Caco-2 (cell line): Measurements from ENCODE around the gene PRR12. TPM values are rescaled to one million over a fixed set of nuclear protein-coding genes. Genes with fewer than 3 reads are reported as not detected.
A peak's percentile ranks its signal among the peaks of the same experiment; 100 is the strongest.

ENCODE experiments used
- BruUV-seq: library from RNA; stranded (reverse); fragments of 400-500 nt; replicated peaks from 2 replicates; lab custom pipeline; 2021; lab: Mats Ljungman, UMichigan
- CTCF ChIA-PET: fragments of 300-600 bp; sonication (Branson Sonifier 250); formaldehyde crosslinking; loops from one replicate; lab custom pipeline; 2022; ENCODE audit warnings: antibody characterized with exemption; lab: Charles Lee
- POLR2A ChIA-PET: fragments of 300-600 bp; sonication (Branson Sonifier 250); formaldehyde crosslinking; loops from one replicate; lab custom pipeline; 2022; ENCODE audit warnings: antibody characterized with exemption; lab: Charles Lee
- DNase-seq, 2 experiments: peaks; one replicate each; pipeline versions ENCODE4 v3.0.0 to v3.0.0-alpha.2; 2020 to 2022
- H3K27me3 ChIP-seq: replicated peaks from 2 replicates; pipeline ENCODE4 v1.6.0; 2011; ENCODE audit warnings: low read length; ENCODE audit not compliant: control insufficient read depth, insufficient read depth
- H3K36me3 ChIP-seq: 2 replicates; pipeline ENCODE4 v1.5.1; 2011; ENCODE audit warnings: low read length; ENCODE audit not compliant: control insufficient read depth, insufficient read depth
- H3K4me1 ChIP-seq: fragments of 250-450 bp; sonication (Bioruptor Pico); 2 replicates; pipeline ENCODE4 v1.5.1; 2020; ENCODE audit warnings: mild to moderate bottlenecking
- H3K4me3 ChIP-seq: 2 replicates; pipeline ENCODE4 v1.5.1; 2011; ENCODE audit warnings: low read depth, mild to moderate bottlenecking, control low read depth, low read length
- H3K9me3 ChIP-seq: fragments of 250-450 bp; sonication (Bioruptor Pico); 2 replicates; pipeline ENCODE4 v1.5.1; 2020; ENCODE audit warnings: mild to moderate bottlenecking, moderate library complexity
- H3K27ac Mint-ChIP-seq: one replicate; pipeline ENCODE4 v1.8.0; 2022; ENCODE audit warnings: mixed read lengths; ENCODE audit not compliant: unreplicated experiment
- H3K27me3 Mint-ChIP-seq: one replicate; pipeline ENCODE4 v1.8.0; 2022; ENCODE audit warnings: mixed read lengths; ENCODE audit not compliant: insufficient read depth, unreplicated experiment
- H3K36me3 Mint-ChIP-seq: one replicate; pipeline ENCODE4 v1.8.0; 2022; ENCODE audit warnings: mild to moderate bottlenecking, mixed read lengths; ENCODE audit not compliant: insufficient read depth, unreplicated experiment
- H3K4me1 Mint-ChIP-seq: one replicate; pipeline ENCODE4 v1.8.0; 2022; ENCODE audit warnings: low read depth, mixed read lengths; ENCODE audit not compliant: unreplicated experiment
- H3K4me3 Mint-ChIP-seq: one replicate; pipeline ENCODE4 v1.8.0; 2022; ENCODE audit warnings: mild to moderate bottlenecking, moderate library complexity, mixed read lengths; ENCODE audit not compliant: unreplicated experiment
- H3K9me3 Mint-ChIP-seq: one replicate; pipeline ENCODE4 v1.8.0; 2022; ENCODE audit warnings: mixed read lengths; ENCODE audit not compliant: unreplicated experiment
- CTCF ChIP-seq, 2 experiments: fragments of 200-600 bp in 1 of 2; IDR thresholded peaks; 1 replicate in 1 of 2; 2 replicates in 1 of 2; pipeline versions ENCODE4 v1.5.1 to v1.8.0; 2011 to 2022; ENCODE audit warnings: antibody characterized with exemption in 1 of 2, control low read depth in 1 of 2, inconsistent platforms in 1 of 2, low read depth in 1 of 2, low read length in 1 of 2, mild to moderate bottlenecking in 1 of 2, moderate library complexity in 1 of 2; ENCODE audit not compliant: insufficient read depth in 1 of 2, severe bottlenecking in 1 of 2, unreplicated experiment in 1 of 2
- intact Hi-C: fragments of 100-400 bp; cut with micrococcal nuclease; formaldehyde crosslinking; loops from one replicate; pipeline ENCODE4 v1.10.0; 2022; ENCODE audit not compliant: unreplicated experiment
- total RNA-seq: library from RNA; stranded (reverse); gene quantifications from 2 replicates; pipeline ENCODE4 v1.2.3, GENCODE V29; 2022

The PRR12 gene
- total RNA-seq, 1 experiment from 2014 or later = 38.8 TPM

- intact Hi-C loops = no loop called here
- H3K27me3 ChIP-seq = no peaks in the 10 kb centered on the region
- Mint-ChIP-seq H3K27me3 (no peaks in the 10 kb centered on the region), H3K9me3 (no peaks in the 10 kb centered on the region), H3K36me3 (peaks cover 83% of the 10 kb centered on the region), H3K27ac (no peak overlapping the region), H3K4me3 (no peak overlapping the region), H3K4me1 (no peaks in the 10 kb centered on the region)
- no peak for TF ChIP-seq CTCF (IDR thresholded peaks at IDR 0.05; ENCODE audit: insufficient read depth in 1 of 2, low read depth in 1 of 2, low read length in 1 of 2, severe bottlenecking in 1 of 2, unreplicated experiment in 1 of 2)
- POLR2A ChIA-PET = interaction anchor here (1.1 kb wide), 1 partner anchor 11 kb away, joined by 4 read pairs; the partner anchor contains the start of gene SCAF1
- H3K4me3 ChIP-seq = no peak overlapping the region
- BruUV-seq = no TSS peak
- CTCF ChIA-PET = no interaction called here
- H3K4me1 ChIP-seq = no peaks in the 10 kb centered on the region
- peaks cover 8% of the 10 kb centered on the region; the same call in 1 of the 2 replicates for H3K36me3 ChIP-seq
- H3K9me3 ChIP-seq = no peaks in the 10 kb centered on the region
- no peak for DNase-seq
Observed at GRCh38 chr19:49653466-49653806, 62.5 kb downstream of the PRR12 start.

DNA sequence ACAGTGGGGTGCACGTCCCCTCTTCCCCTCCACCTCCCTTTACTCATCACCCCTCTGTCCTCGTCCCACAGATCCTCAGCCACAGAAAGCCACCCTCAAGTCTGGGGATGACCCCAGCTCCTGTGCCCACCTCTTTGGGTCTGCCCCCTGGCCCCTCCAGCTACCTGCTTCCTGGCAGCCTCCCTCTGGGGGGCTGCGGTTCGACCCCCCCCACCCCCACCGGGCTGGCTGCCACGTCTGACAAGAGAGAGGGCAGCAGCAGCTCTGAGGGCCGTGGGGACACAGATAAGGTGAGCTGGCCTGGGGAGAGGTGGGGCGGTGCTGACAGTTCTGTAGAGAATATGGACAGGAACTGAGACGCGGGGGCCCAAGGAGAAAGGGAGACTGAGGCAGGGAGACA, 63.6 kb downstream of the PRR12 start:
- H3K9me3 ChIP-seq = no peaks in the 10 kb centered on the region
- TF ChIP-seq CTCF (IDR thresholded peaks at IDR 0.05; ENCODE audit: insufficient read depth in 1 of 2, low read depth in 1 of 2, low read length in 1 of 2, severe bottlenecking in 1 of 2, unreplicated experiment in 1 of 2) = no peak
- no TSS peak for BruUV-seq
- no peaks in the 10 kb centered on the region for H3K27me3 ChIP-seq
- ChIA-PET POLR2A (interaction anchor here (1.1 kb wide), 1 partner anchor 13 kb away, joined by 4 read pairs; the partner anchor contains the start of gene SCAF1), CTCF (interaction anchor here (1.8 kb wide), 1 partner anchor 10 kb away, joined by 6 read pairs; no protein-coding TSS in a partner anchor)
- Mint-ChIP-seq H3K27me3 (no peaks in the 10 kb centered on the region), H3K4me3 (no peak overlapping the region), H3K4me1 (no peaks in the 10 kb centered on the region), H3K36me3 (peaks cover 83% of the 10 kb centered on the region), H3K27ac (peak overlapping the region; percentile 45), H3K9me3 (no peaks in the 10 kb centered on the region)
- no peak for DNase-seq
- intact Hi-C loops = no loop called here
- no peak overlapping the region for H3K4me3 ChIP-seq
- no peaks in the 10 kb centered on the region for H3K4me1 ChIP-seq
- H3K36me3 ChIP-seq = peaks cover 17% of the 10 kb centered on the region

DNA sequence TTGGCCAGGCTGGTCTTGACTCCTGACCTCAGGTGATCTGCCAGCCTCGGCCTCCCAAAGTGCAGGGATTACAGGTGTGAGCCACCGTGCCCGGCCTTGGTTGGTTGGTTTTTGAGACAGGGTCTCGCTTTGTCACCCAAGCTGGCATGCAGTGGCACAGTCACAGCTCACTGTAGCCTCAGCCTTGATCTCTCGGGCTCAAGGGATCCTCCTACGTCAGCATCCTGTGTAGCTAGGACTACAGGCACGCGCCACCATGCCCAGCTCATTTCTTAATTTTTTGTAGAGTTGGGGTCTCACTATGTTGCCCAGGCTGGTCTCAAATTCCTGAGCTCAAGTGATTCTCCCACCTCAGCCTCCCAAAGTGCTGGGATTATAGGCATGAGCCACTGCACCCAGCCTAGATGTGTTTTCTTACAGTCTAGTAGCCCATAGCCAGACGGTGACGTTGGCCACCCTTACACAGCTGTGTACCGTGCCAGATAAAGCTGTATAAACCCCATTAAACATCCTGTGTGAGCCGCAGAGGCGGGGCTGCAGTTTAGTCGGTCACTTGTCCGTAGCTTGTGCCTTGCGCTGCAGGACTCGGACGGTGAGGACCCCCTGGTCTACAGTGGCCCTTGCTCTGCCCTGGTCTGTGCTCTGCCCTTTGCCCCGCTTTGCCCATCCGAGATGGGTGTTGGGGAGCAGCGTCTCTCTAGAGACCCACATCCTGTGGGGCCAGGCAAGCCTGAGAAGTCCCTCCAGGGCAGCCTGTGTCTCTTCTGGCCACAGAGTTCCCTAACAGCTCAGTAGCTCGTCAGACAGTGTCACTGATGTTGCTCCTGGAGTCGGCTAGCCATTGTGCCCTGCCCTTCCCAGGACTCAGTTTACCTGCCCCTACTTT, 64.8 kb downstream of the PRR12 start:
- no peaks in the 10 kb centered on the region for H3K4me1 Mint-ChIP-seq
- Histone ChIP-seq H3K4me1 (no peaks in the 10 kb centered on the region), H3K4me3 (no peak overlapping the region), H3K36me3 (peaks cover 22% of the 10 kb centered on the region), H3K27me3 (no peaks in the 10 kb centered on the region), H3K9me3 (peaks cover 8% of the 10 kb centered on the region)
- ChIA-PET POLR2A (interaction anchor here (1.4 kb wide), 1 partner anchor 16 kb away, joined by 3 read pairs; the partner anchor contains the start of gene RRAS), CTCF (interaction anchor here (1.8 kb wide), 1 partner anchor 8 kb away, joined by 6 read pairs; no protein-coding TSS in a partner anchor)
- no peak overlapping the region for H3K27ac Mint-ChIP-seq
- no peak overlapping the region for H3K4me3 Mint-ChIP-seq
- peaks cover 83% of the 10 kb centered on the region for H3K36me3 Mint-ChIP-seq
- TF ChIP-seq CTCF (IDR thresholded peaks at IDR 0.05; ENCODE audit: insufficient read depth in 1 of 2, low read depth in 1 of 2, low read length in 1 of 2, severe bottlenecking in 1 of 2, unreplicated experiment in 1 of 2) = no peak
- BruUV-seq = no TSS peak
- DNase-seq = no peak
- H3K27me3 Mint-ChIP-seq = no peaks in the 10 kb centered on the region
- intact Hi-C loops = no loop called here
- H3K9me3 Mint-ChIP-seq = no peaks in the 10 kb centered on the region
